Measurements from ENCODE around the gene SARDH.

GRCh38 chr9:133739408-133740280, 1.5 kb upstream of the SARDH start:
- TF ChIP-seq CTCF (IDR thresholded peaks at IDR 0.05) (no peak), POLR2A (IDR thresholded peaks at IDR 0.05) (no peak)
